Measurements from ENCODE around the gene CIRBP.

The CIRBP gene

DNA sequence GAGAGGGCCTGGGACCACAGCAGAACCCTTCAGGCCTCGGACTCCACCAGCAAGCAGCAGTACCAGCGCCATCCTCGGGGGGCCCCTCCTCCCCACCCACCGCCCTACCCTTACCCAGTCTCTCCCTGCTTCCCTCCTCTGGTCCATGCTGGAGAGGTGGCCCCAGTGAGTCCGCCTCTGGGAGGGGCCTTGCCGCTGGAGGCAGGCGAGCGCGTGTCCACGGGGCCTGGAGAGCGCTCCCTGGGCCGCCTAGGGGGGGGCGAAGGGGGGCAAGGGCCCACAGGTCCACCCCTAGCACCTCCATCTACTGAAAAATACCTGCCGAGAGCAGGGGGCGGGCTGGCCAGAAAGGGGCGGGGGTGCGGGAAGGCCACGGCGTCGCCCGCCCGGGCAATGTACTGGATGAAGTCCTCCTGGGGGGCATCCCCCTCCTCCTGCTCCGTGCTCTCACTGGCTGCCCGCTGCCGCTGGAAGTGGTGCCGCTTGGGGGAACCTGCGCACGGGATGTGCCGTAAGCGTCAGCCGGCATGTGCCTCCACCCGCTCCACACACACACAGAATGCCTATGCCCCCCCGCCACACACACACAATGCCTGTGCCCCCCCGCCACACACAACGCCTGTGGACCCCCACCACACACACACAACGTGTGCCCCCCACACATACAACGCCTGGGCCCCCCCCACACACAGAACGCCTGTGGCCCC is 38.2 kb upstream of the CIRBP start:
- no peak for DNase-seq (ENCODE audit: low read depth)

DNA sequence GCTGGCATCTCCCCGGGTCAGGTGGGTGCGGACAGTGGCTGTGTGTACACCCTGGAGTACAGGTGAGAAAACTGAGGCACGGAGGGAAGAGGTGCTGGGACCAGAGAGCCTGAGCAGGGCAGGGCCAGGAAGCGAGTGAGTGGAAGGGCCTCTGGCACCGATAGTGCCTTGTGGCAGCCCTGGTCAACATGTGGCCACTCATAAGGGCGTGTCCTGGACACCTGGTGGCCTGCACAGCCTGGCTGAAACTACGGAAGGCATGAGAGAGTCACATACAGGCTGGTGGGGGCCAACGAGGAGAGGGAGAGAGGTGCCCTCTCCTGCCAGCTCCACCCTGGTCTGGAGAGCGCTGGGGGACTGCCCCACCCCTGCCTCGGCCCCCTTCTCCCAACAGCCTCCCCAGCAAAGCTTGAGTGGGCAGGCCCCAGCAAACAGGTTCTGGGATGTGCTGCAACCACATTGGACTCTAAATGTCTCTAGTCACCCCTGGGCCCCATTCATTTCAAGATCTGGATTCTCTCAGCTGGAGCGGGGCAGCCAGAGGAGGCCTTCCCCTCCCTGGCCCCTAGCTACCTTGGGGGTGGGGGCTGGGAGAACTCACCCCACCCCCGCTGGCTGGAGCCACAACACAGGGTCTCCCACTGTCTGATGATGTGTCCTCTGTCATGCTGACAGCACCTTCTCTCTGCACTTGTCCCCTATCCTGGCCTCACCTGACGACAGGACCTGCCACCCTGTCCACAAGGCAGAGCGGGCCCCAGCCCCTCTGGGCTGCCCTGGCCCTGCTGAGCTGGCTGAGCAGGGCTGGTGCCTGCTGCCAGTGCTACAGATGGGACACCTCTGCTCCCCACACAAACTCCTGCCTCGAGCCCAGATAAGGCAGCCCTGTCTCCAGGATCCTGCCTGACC is 37.1 kb upstream of the CIRBP start:
- DNase-seq (ENCODE audit: low read depth): no peak

DNA sequence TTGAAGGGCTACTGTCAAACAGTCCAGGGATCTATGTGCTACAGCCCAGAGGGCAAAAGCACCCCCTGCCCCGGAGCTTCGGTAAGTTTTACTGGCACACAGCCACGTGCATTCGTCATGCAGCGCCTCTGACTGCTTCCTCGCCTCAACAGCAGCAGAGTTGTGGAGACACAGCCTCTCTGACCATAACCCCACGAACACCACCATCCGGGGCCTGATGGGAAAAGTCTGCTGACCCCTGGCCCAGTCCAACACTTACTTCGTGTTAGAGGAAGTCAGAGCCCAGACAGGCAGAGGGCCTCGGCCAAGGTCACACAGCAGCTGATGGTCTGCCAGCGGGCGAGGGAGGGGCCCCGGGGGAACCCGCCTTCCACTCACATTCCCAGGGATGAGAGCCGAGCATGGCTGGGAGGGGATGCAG is 36.5 kb upstream of the CIRBP start:
- no peak for DNase-seq (ENCODE audit: low read depth)

DNA sequence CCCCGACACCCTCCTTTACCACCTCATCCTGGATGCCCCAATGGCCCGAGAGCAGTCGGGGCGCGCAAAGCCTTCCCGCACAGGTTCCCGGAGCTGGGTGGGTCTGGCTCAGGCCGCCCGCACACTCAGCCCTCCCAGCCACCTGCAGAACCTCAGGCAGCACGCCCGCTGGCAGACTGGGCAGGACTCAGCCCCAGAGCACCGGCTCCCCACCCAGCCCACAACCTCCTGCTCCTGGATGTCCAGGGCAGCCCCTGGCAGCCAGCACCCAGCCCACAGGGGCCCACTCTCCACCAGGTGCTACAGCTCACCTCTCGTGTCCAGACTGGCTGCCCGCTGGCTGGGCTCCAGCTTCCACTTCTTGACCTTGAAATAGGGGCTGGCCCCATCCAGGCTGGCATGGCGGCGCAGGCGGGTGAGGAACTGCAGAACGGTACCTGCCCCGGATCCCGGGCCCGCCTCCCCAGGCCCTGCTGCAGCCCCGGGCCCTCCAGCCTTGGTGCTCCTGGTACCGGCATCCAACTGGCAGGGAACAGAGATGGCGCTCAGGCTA is 35.9 kb upstream of the CIRBP start:
- no peak for DNase-seq (ENCODE audit: low read depth)

- no peak for DNase-seq (ENCODE audit: low read depth)
These were observed 34.8 kb upstream of the CIRBP start for GRCh38 chr19:1234051-1234954.

GRCh38 chr19:1234955-1235380 is 34.2 kb upstream of the CIRBP start:
- no peak for DNase-seq (ENCODE audit: low read depth)

GRCh38 chr19:1235625-1236538 is 33.2 kb upstream of the CIRBP start:
- DNase-seq (ENCODE audit: low read depth): no peak

DNA sequence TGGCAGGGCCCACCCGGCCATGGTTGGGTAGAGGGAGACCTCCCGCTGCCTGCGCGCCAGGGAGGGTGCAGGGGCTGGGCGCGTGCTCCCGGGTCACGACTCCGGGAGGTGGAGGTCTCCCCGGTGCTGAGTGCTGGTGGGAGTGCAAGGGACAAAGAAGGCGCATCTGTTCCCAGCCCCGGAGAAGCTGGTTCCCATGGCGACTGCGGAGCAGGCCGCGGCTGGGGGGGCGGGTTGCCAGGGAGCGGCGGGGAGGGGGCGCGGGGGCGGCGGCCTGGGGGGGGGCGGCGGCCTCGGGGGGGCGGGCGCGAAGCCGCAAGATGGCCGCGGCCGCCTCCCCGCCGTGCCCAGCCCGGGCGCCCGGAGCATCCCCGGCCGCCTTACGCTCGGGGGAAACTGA is 32.6 kb upstream of the CIRBP start:
- DNase-seq (ENCODE audit: low read depth): no peak

DNA sequence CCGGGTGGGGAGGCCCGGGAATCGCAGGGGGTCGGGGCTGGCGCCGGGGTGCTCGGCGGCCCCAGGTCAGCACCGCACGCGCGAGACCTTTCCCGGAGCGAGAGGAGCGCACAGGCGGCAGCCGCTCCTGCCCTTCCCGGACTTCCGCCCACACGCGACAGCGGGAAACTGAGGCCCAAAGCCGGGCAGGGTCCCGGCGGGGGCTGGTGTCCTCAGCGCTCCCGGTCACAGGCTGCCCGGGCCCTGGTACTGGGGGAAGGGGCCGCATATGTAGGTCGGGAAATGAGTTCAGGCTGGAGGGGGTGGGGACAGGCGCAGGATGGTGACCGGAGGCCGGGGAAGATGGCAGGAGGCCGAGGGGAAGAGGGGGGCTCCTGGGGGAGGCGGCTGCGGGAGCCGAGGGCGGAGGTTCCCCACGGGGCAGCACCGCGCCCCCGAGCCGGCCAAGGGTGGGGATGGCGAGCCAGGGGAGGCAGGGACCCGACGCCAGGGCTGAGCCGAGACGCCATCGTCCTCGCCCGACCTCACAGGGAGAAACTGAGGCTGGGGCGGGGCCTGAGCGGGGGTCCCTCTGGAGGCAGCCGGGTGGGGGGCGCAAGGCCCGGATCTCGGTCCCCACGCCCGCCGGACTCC is 32.0 kb upstream of the CIRBP start:
- no peak for DNase-seq (ENCODE audit: low read depth)

- no peak for DNase-seq (ENCODE audit: low read depth)
These were observed 31.3 kb upstream of the CIRBP start, which contains the start of gene CBARP for GRCh38 chr19:1237754-1238368. Gene CBARP (minus strand): TSS chr19:1238005. CDS start chr19:1236100, 1,905 bp downstream.

GRCh38 chr19:1238369-1239303 is 30.5 kb upstream of the CIRBP start:
- no peak for DNase-seq (ENCODE audit: low read depth)

GRCh38 chr19:1239420-1239795 is 29.7 kb upstream of the CIRBP start:
- no peak for DNase-seq (ENCODE audit: low read depth)

GRCh38 chr19:1239796-1240737 is 29.1 kb upstream of the CIRBP start:
- no peak for DNase-seq (ENCODE audit: low read depth)

- no peak for DNase-seq (ENCODE audit: low read depth)
These were observed 28.2 kb upstream of the CIRBP start for GRCh38 chr19:1240925-1241324.

GRCh38 chr19:1241417-1242095 is 27.6 kb upstream of the CIRBP start, which contains the start of gene ATP5F1D:
Gene ATP5F1D (plus strand): TSS chr19:1241751. CDS start chr19:1241851, 100 bp downstream.
- no peak for DNase-seq (ENCODE audit: low read depth)

DNA sequence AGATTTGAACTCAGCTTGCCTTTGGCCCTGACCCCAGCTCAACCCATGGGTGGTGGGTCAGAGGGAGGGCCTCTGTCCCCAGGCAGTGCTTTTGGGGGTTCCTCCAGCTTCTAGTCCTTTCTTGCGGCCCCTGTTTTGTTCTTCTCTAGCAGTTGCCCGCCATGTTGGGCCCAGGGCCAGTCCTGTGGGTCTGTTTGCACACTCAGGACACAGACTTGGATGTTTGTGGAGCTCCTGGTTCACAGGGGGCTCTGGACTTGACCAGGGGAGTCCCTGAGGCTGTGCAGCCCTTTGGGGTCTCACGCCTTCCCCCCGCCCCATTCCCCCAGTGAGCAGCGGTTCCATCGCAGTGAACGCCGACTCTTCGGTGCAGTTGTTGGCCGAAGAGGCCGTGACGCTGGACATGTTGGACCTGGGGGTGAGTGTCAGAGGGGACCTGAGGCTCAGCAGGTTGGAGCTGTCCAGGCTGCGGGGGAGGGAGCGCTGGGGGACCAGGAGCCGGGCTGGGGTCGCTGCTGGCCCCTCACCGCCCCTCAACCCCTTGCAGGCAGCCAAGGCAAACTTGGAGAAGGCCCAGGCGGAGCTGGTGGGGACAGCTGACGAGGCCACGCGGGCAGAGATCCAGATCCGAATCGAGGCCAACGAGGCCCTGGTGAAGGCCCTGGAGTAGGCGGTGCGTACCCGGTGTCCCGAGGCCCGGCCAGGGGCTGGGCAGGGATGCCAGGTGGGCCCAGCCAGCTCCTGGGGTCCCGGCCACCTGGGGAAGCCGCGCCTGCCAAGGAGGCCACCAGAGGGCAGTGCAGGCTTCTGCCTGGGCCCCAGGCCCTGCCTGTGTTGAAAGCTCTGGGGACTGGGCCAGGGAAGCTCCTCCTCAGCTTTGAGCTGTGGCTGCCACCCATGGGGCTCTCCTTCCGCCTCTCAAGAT is 25.1 kb upstream of the CIRBP start:
- no peak for DNase-seq (ENCODE audit: low read depth)
